Activated gamma-delta T cell treated with Interleukin-2 at 50 U/mL for 16 hours (primary cell): ENCODE data around the gene CHST11.
"Not testable (repeated sequence)": the region's sequence is repeated elsewhere in the genome, so short reads cannot be mapped to it uniquely, and the experiment has no call there.

Experiments used
- DNase-seq: peaks from one replicate; pipeline ENCODE4 v3.0.0-alpha.2; 2020

The CHST11 gene

GRCh38 chr12:104568487-104568868 is 111.7 kb downstream of the CHST11 start:
- DNase-seq: no peak

GRCh38 chr12:104568935-104569334 is 112.2 kb downstream of the CHST11 start:
- DNase-seq: no peak

GRCh38 chr12:104569346-104570173 is 112.8 kb downstream of the CHST11 start:
- DNase-seq: peak; percentile 63

DNA sequence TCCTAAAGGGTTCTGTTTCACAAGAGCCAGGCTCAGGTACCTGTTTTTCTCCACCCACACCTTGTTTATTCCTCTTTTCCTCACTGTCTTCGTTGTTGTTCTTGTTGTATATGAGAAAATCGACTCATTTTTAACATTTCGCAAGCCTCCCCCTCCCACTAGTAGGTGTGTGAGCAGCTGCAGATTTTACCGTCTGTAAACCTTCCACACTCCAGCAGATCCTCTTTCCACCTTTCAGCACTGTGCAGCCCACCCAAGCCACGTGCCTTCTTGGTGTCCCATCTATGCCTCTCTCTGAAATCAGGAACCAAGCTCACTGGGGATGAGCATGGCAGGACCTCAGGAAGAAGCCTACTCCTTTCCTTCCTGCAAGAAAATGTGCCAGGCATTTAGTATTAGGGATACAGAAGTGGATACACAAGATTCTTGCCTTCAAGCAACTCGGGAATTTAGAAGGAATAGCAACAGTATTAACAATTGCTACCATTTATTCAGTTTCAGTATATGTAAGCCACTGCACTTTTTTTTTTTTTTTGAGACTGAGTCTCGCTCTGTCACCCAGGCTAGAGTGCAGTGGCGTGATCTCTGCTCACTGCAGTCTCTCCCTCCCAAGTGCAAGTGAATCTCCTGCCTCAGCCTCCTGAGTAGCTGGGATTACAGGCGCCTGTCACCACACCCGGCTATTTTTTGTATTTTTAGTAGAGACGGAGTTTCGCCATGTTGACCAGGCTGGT is 113.6 kb downstream of the CHST11 start:
- DNase-seq: no peak

- DNase-seq: no peak
These were observed 114.6 kb downstream of the CHST11 start for GRCh38 chr12:104571328-104571727.

- DNase-seq: not testable (repeated sequence)
These were observed 117.6 kb downstream of the CHST11 start for GRCh38 chr12:104574353-104574752.

DNA sequence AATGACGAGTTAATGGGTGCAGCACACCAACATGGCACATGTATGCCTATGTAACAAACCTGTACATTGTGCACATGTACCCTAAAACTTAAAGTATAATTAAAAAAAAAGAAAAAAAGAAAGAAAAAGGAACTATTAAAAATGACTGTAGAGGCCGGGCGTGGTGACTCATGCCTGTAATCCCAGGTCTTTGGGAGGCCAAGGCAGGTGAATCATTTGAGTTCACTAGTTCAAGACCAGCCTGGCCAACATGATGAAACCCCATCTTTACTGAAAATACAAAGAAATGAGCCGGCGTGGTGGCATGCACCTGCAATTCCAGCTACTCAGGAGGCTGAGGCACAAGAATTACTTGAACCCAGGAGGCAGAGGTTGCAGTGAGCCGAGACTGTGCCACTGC is 118.0 kb downstream of the CHST11 start:
- not testable (repeated sequence) for DNase-seq

- DNase-seq: no peak
These were observed 118.9 kb downstream of the CHST11 start for GRCh38 chr12:104575442-104576186.

DNA sequence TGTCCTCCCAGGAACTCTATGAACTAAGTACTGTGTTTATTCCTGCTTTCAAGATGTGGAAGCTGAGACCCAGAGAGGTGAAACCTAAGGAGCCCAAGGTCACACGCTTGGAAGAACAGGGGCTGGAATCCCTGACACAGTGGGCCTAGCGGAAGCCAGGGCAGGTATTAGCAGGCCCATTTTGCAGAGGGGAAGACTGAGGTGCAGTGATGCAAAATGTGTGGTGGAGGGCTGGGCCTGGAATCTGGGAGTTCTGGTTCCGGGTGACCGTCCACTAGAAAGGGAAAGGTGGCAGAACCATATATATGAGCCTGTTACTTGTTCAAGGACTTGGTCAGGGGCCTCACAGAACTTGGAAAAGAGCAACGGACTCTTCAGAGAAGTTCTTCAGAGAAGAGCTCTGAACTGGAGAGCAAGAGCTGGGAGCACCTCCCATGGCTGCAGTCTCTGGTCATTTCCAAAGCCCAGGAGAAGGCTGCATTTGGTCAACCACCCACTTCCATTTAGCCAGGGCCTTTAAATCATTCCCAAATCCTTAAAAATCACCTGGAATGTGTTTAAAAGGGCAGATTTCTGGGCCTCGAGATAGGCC is 119.5 kb downstream of the CHST11 start:
- DNase-seq: no peak

- DNase-seq: no peak
These were observed 120.3 kb downstream of the CHST11 start for GRCh38 chr12:104576980-104577580.

- DNase-seq: no peak
These were observed 120.8 kb downstream of the CHST11 start for GRCh38 chr12:104577581-104577981.

- no peak for DNase-seq
These were observed 121.7 kb downstream of the CHST11 start for GRCh38 chr12:104578453-104578852.

GRCh38 chr12:104579718-104580495 is 123.2 kb downstream of the CHST11 start:
- DNase-seq: no peak

DNA sequence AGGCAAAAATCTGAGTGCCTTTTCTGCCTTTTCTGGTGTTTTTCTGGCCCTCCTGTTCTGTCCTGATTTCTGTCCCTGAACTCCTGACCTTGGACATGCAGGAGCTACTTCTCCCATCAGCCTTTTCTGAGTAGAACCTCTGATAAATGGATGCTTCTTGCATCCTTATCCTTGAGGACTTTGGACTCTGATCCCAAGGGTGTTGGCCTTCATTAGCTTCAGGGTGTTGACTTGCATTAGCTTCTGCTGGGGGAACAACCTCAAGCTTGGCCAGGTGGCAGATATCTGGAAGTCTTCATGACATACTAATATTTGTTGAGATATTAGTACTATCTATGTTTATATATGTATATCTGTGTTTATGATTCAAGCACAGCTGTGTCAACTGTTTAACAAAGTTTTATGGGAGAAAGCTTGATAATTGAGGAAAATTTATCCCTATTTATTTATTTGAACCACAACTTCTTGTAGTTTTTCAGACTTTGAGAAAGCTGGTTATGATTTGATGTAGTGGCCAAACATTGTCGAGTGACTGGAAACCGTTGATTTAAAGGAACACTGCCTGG is 124.3 kb downstream of the CHST11 start:
- no peak for DNase-seq

DNA sequence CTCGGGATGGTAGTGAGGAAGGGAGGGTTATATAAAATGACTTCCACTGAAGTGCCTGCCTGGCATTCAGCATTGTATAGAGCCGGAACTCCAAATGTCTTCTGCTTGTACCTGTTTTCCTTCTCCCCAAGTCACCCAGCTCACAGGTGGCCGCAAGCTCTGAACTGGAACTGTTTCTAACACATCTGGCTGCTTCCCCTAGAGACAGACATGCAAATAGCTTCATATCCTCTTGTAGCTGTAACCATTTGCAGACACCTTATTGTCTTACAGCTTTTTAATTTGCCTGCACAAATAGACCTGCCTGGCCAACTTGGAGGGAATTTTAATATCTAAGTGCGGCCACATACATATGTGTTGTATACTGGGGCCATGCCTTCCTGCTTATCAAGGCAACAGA is 126.0 kb downstream of the CHST11 start:
- no peak for DNase-seq

- DNase-seq: no peak
These were observed 126.6 kb downstream of the CHST11 start for GRCh38 chr12:104583301-104583700.

GRCh38 chr12:104585448-104586055 is 128.8 kb downstream of the CHST11 start:
- DNase-seq: no peak

DNA sequence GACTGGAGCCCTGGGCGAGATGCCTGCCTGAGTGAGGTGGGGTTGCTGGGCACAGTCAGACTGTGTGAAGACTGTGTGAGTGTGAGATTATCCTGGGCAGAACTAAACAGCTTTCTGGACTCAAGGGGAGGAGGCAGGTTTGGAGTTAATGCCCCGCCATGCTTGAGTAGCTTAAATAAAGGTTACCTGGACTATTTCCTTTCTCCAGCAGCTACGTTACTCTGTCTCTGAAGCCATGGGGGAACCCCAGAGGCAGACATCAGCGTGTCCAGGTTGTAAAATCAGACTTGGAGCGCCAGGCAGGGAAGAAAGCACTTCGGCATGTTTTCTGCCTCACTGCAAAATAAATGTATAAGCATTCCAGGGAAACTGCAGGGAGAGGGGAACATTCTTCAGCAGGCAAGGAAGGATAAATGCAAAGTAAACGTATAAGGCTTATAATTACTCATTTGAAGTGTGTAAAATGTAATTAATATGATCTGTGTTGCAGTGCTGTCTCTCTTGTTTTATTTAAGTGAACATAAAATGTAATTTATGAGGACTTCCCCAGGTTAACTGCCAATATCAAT is 129.7 kb downstream of the CHST11 start:
- no peak for DNase-seq

DNA sequence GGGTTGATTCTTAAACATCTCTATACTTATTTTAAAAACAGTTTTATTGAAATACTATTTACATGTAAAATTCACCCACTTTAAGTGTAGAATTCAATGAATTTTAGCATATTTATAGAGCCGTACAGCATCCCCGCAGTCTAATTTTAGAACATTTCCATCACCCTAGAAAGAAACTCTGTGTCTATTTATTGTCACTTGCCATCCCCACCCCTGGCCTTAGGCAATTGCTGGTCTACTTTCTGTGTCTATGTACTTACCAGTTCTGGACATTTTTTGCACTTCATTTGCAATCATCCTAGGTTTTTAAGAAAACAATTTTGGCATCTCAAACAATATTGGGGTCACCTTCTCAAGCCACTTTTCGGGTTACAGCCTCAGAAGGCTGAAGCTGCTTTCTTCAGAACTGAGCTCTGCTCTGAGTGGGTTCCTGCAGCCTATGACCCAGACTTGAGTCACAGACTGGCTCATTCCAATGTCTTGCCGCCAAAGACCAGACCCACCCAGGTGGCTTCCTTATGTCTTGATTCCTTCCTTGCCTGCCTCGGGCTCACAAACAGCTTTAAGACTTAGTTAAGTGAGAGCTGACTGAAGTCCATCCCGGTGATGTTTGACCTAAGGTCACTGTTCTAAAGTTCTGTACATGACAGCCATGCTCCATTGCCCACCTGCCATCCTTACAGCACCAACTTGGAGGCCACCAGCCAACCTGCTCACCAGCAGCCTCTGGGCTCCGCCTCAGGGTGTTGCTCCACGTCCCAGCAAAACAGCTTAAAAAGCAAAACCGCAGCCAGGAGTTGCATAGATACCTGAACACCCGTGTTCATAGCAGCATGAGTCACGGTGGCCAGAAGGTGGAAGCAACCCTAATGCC is 131.5 kb downstream of the CHST11 start:
- no peak for DNase-seq
